Mesendoderm (in vitro differentiated cells): ENCODE measurements around the gene LHX5.

Experiments used
- DNase-seq: peaks from one replicate; pipeline ENCODE4 v3.0.0; 2013
- H2AK5ac ChIP-seq: 2 replicates; pipeline ENCODE4 v1.6.1; 2013; ENCODE audit warnings: low read length, inconsistent platforms
- H2BK120ac ChIP-seq: 2 replicates; pipeline ENCODE4 v1.6.1; 2013; ENCODE audit warnings: low read depth, mild to moderate bottlenecking, low read length, moderate library complexity, mixed read lengths
- H2BK15ac ChIP-seq: replicated peaks from 2 replicates; pipeline ENCODE4 v1.6.1; 2013; ENCODE audit warnings: low read depth, mild to moderate bottlenecking, moderate library complexity
- H2BK5ac ChIP-seq: 2 replicates; pipeline ENCODE4 v1.6.1; 2013; ENCODE audit warnings: low read length, inconsistent platforms
- H3K18ac ChIP-seq: 2 replicates; pipeline ENCODE4 v1.6.1; 2013; ENCODE audit warnings: mild to moderate bottlenecking, low read length, mixed read lengths
- H3K23ac ChIP-seq: one replicate; pipeline ENCODE4 v1.6.1; 2013; ENCODE audit warnings: low read length
- H3K27ac ChIP-seq: 2 replicates; pipeline ENCODE4 v1.5.1; 2013; ENCODE audit warnings: low read depth, mild to moderate bottlenecking, inconsistent platforms, low read length, moderate library complexity
- H3K27me3 ChIP-seq: 2 replicates; pipeline ENCODE4 v1.6.1; 2013; ENCODE audit warnings: low read length, control low read depth, mild to moderate bottlenecking, inconsistent platforms; ENCODE audit not compliant: insufficient read depth, poor library complexity
- H3K36me3 ChIP-seq: 2 replicates; pipeline ENCODE4 v1.6.1; 2013; ENCODE audit warnings: low read length, inconsistent platforms; ENCODE audit not compliant: control insufficient read depth, insufficient read depth
- H3K4ac ChIP-seq: one replicate; pipeline ENCODE4 v1.6.1; 2013; ENCODE audit warnings: low read depth, mild to moderate bottlenecking, low read length, moderate library complexity
- H3K4me1 ChIP-seq: 2 replicates; pipeline ENCODE4 v1.6.1; 2013; ENCODE audit warnings: low read depth, low read length, inconsistent platforms; ENCODE audit not compliant: control insufficient read depth
- H3K4me2 ChIP-seq: 2 replicates; pipeline ENCODE4 v1.6.1; 2013; ENCODE audit warnings: low read length
- H3K4me3 ChIP-seq: 2 replicates; pipeline ENCODE4 v1.5.1; 2013; ENCODE audit warnings: mild to moderate bottlenecking, low read length
- H3K56ac ChIP-seq: one replicate; pipeline ENCODE4 v1.6.1; 2013; ENCODE audit warnings: low read length
- H3K79me1 ChIP-seq: 2 replicates; pipeline ENCODE4 v1.6.1; 2013; ENCODE audit warnings: low read length, inconsistent platforms
- H3K79me2 ChIP-seq: 2 replicates; pipeline ENCODE4 v1.6.1; 2013; ENCODE audit warnings: mild to moderate bottlenecking, low read length; ENCODE audit not compliant: control insufficient read depth, insufficient read depth
- H3K9ac ChIP-seq: 2 replicates; pipeline ENCODE4 v1.6.1; 2013; ENCODE audit warnings: low read length, inconsistent platforms
- H4K5ac ChIP-seq: one replicate; pipeline ENCODE4 v1.6.1; 2013; ENCODE audit warnings: low read length
- H4K8ac ChIP-seq: one replicate; pipeline ENCODE4 v1.6.1; 2013; ENCODE audit warnings: low read depth, mild to moderate bottlenecking, control low read depth, low read length, moderate library complexity
- WGBS: extraction: QIAGEN DNeasy Blood & Tissue Kit; methylation state at CpG from one replicate; pipeline ENCODE4 v1.1.7; 2013; ENCODE audit warnings: low lambda C conversion rate, missing lambda C conversion rate; ENCODE audit not compliant: insufficient coverage; ENCODE audit errors: extremely low coverage; 5-methylcytosine and 5-hydroxymethylcytosine counted together

The LHX5 gene

GRCh38 chr12:113506867-113507266 is 35.2 kb upstream of the LHX5 start:
- Histone ChIP-seq H2BK15ac (no peak overlapping the region), H3K4me2 (no peak overlapping the region), H3K79me1 (no peaks in the 10 kb centered on the region), H3K18ac (no peak overlapping the region), H3K4me3 (no peak overlapping the region), H3K4me1 (no peaks in the 10 kb centered on the region), H3K27me3 (no peaks in the 10 kb centered on the region), H3K9ac (no peak overlapping the region), H3K4ac (no peak overlapping the region), H2BK5ac (no peak overlapping the region), H3K79me2 (no peaks in the 10 kb centered on the region), H4K5ac (no peak overlapping the region), H3K23ac (no peak overlapping the region), H2BK120ac (no peak overlapping the region), H2AK5ac (no peak overlapping the region), H3K36me3 (no peaks in the 10 kb centered on the region), H3K27ac (no peak overlapping the region), H4K8ac (no peak overlapping the region), H3K56ac (no peak overlapping the region)
- DNase-seq: no peak
- no CpG with 5 or more reads among the region's 2 CpGs for WGBS

DNA sequence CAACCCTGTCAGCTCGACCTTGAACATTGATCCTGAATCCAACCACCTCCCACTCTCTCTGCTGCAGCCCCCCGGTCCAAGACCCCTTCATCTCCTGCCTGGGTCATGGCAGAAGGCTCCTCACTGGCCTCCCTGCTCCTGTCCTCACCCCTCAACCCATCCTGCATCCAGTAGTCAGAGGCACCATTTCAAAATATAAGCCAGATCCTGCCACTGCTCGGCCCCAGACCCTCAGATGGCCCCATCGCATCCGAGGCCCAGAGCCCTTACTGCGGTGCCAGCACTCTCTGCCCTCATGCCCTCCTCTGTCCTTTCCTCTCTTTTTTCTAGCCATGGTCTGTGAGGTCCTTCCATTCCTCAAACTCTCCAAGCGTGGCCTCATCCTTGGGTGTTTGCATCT is 34.3 kb upstream of the LHX5 start:
- H3K36me3 ChIP-seq: no peaks in the 10 kb centered on the region
- no peaks in the 10 kb centered on the region for H3K79me1 ChIP-seq
- no peak overlapping the region for H2BK5ac ChIP-seq
- no peak overlapping the region for H4K8ac ChIP-seq
- no peak overlapping the region for H2BK15ac ChIP-seq
- no peak overlapping the region for H3K18ac ChIP-seq
- no CpG with 5 or more reads among the region's 7 CpGs for WGBS
- H2AK5ac ChIP-seq: no peak overlapping the region
- no peak overlapping the region for H4K5ac ChIP-seq
- H3K27me3 ChIP-seq: no peaks in the 10 kb centered on the region
- no peak overlapping the region for H3K4ac ChIP-seq
- H3K23ac ChIP-seq: no peak overlapping the region
- no peak for DNase-seq
- H2BK120ac ChIP-seq: no peak overlapping the region
- H3K4me3 ChIP-seq: no peak overlapping the region
- no peak overlapping the region for H3K27ac ChIP-seq
- no peak overlapping the region for H3K4me2 ChIP-seq
- no peaks in the 10 kb centered on the region for H3K4me1 ChIP-seq
- H3K79me2 ChIP-seq: no peaks in the 10 kb centered on the region
- H3K56ac ChIP-seq: no peak overlapping the region
- no peak overlapping the region for H3K9ac ChIP-seq

- H3K4me2 ChIP-seq: no peak overlapping the region
- no peak for DNase-seq
- H2AK5ac ChIP-seq: no peak overlapping the region
- no peak overlapping the region for H2BK15ac ChIP-seq
- H4K8ac ChIP-seq: no peak overlapping the region
- H3K27me3 ChIP-seq: no peaks in the 10 kb centered on the region
- no CpG with 5 or more reads among the region's 8 CpGs for WGBS
- no peak overlapping the region for H2BK5ac ChIP-seq
- no peak overlapping the region for H3K18ac ChIP-seq
- no peak overlapping the region for H3K4ac ChIP-seq
- H2BK120ac ChIP-seq: no peak overlapping the region
- no peak overlapping the region for H4K5ac ChIP-seq
- H3K79me1 ChIP-seq: no peaks in the 10 kb centered on the region
- H3K27ac ChIP-seq: no peak overlapping the region
- H3K4me1 ChIP-seq: no peaks in the 10 kb centered on the region
- H3K4me3 ChIP-seq: no peak overlapping the region
- H3K36me3 ChIP-seq: no peaks in the 10 kb centered on the region
- no peaks in the 10 kb centered on the region for H3K79me2 ChIP-seq
- H3K23ac ChIP-seq: no peak overlapping the region
- no peak overlapping the region for H3K9ac ChIP-seq
- H3K56ac ChIP-seq: no peak overlapping the region
Observed at GRCh38 chr12:113504917-113505316, 33.2 kb upstream of the LHX5 start.

GRCh38 chr12:113500782-113501311 is 29.2 kb upstream of the LHX5 start:
- H3K36me3 ChIP-seq: no peaks in the 10 kb centered on the region
- no CpG with 5 or more reads among the region's 9 CpGs for WGBS
- H3K4me3 ChIP-seq: no peak overlapping the region
- H3K23ac ChIP-seq: no peak overlapping the region
- no peak overlapping the region for H2BK15ac ChIP-seq
- no peak overlapping the region for H2BK120ac ChIP-seq
- no peak overlapping the region for H4K5ac ChIP-seq
- no peak overlapping the region for H2AK5ac ChIP-seq
- H3K18ac ChIP-seq: no peak overlapping the region
- peak; percentile 29 for DNase-seq
- no peak overlapping the region for H3K4ac ChIP-seq
- no peak overlapping the region for H2BK5ac ChIP-seq
- no peaks in the 10 kb centered on the region for H3K79me1 ChIP-seq
- no peak overlapping the region for H3K27ac ChIP-seq
- H3K9ac ChIP-seq: no peak overlapping the region
- no peaks in the 10 kb centered on the region for H3K27me3 ChIP-seq
- H4K8ac ChIP-seq: no peak overlapping the region
- no peak overlapping the region for H3K4me2 ChIP-seq
- H3K56ac ChIP-seq: no peak overlapping the region
- H3K4me1 ChIP-seq: no peaks in the 10 kb centered on the region
- no peaks in the 10 kb centered on the region for H3K79me2 ChIP-seq

DNA sequence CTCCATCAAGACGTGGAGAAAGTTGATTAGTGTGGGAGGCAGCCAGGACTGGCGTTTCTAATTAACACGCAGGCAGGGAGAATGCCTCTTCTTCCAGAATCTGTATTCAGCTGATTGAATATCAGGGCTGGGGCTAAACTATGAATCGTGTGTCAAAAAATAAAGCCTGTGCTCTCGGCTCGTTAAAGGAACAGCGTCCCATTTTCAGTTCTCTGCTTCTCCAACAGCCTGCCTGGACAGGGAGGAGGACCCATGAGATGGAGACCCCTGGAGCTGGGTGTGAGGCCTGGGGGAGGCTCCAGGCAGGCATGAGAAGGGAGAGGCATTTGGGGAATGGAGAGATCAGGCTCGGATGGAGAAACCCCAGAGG is 28.6 kb upstream of the LHX5 start:
- H4K8ac ChIP-seq: no peak overlapping the region
- no peak overlapping the region for H3K56ac ChIP-seq
- no peaks in the 10 kb centered on the region for H3K79me2 ChIP-seq
- no peak overlapping the region for H3K4me2 ChIP-seq
- no peak overlapping the region for H3K18ac ChIP-seq
- H2BK15ac ChIP-seq: no peak overlapping the region
- no peak overlapping the region for H2BK5ac ChIP-seq
- no peaks in the 10 kb centered on the region for H3K36me3 ChIP-seq
- H3K4ac ChIP-seq: no peak overlapping the region
- no peak overlapping the region for H3K23ac ChIP-seq
- no peak overlapping the region for H3K27ac ChIP-seq
- no peak overlapping the region for H3K4me3 ChIP-seq
- DNase-seq: no peak
- H3K79me1 ChIP-seq: no peaks in the 10 kb centered on the region
- no peaks in the 10 kb centered on the region for H3K27me3 ChIP-seq
- H3K9ac ChIP-seq: no peak overlapping the region
- H4K5ac ChIP-seq: no peak overlapping the region
- no peak overlapping the region for H2AK5ac ChIP-seq
- WGBS: no CpG with 5 or more reads among the region's 8 CpGs
- H3K4me1 ChIP-seq: no peaks in the 10 kb centered on the region
- H2BK120ac ChIP-seq: no peak overlapping the region

- no peaks in the 10 kb centered on the region for H3K79me2 ChIP-seq
- H3K27me3 ChIP-seq: no peaks in the 10 kb centered on the region
- WGBS: no CpG with 5 or more reads among the region's 4 CpGs
- no peaks in the 10 kb centered on the region for H3K36me3 ChIP-seq
- no peak overlapping the region for H3K27ac ChIP-seq
- no peak overlapping the region for H2BK120ac ChIP-seq
- H3K56ac ChIP-seq: no peak overlapping the region
- no peak overlapping the region for H3K4me3 ChIP-seq
- H2BK15ac ChIP-seq: no peak overlapping the region
- no peak overlapping the region for H3K9ac ChIP-seq
- no peak overlapping the region for H3K4me2 ChIP-seq
- no peak overlapping the region for H2BK5ac ChIP-seq
- no peak overlapping the region for H3K4ac ChIP-seq
- no peaks in the 10 kb centered on the region for H3K79me1 ChIP-seq
- H4K5ac ChIP-seq: no peak overlapping the region
- no peak overlapping the region for H3K23ac ChIP-seq
- H3K4me1 ChIP-seq: no peaks in the 10 kb centered on the region
- no peak for DNase-seq
- H3K18ac ChIP-seq: no peak overlapping the region
- H2AK5ac ChIP-seq: no peak overlapping the region
- no peak overlapping the region for H4K8ac ChIP-seq
Observed at GRCh38 chr12:113498490-113498889, 26.8 kb upstream of the LHX5 start.
